ENCODE results near the gene PCGF3.

PCGF3 gene

GRCh38 chr4:659851-660250, 45.8 kb upstream of the PCGF3 start:
- no peak overlapping the region for H3K4me3 ChIP-seq (replicated peaks; ENCODE audit: low read depth, low read length)
- TF ChIP-seq CTCF (IDR thresholded peaks at IDR 0.05; ENCODE audit: low read length, missing control alignments), result no peak
- no peak for DNase-seq (ENCODE audit: low read depth)

DNA sequence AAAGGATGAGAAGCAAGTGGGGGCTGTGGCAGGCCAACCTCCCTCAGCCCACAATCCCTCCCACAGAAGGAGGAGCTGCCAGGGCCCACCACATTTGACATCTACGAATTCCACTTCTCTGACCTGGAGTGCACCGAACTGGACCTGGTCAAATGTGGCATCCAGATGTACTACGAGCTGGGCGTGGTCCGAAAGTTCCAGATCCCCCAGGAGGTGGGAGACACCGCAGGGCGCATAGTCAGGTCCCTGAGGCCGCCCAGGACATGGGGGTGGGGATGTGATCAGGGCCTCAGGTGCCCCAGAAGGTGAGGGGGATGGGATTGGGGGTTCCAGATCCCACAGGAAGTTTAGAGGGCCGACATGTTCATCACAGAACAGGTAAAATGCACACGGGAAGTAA, 45.2 kb upstream of the PCGF3 start:
- DNase-seq (ENCODE audit: low read depth), result no peak
- no peak for TF ChIP-seq CTCF (IDR thresholded peaks at IDR 0.05; ENCODE audit: low read length, missing control alignments)
- no peak overlapping the region for H3K4me3 ChIP-seq (replicated peaks; ENCODE audit: low read depth, low read length)

DNA sequence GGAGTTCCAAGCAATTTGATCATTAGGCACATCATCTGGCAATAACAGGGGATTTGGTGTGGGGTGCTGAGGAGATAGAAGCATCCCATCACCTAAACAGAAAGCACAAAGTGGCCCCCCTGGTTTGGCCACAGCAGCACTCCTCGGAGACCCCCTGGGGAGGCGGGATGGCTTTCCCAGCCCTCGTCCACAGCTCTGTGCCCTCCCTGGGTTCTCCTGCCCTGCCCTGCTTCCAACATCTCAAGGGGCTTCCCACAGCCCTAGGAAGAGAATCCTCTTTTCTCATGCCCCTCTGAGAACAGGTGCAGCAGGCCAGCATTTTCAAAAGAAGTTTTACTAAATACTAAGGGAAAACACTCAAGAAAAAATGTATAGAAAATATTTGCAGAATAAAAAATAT, 44.4 kb upstream of the PCGF3 start:
- DNase-seq (ENCODE audit: low read depth), result no peak
- no peak overlapping the region for H3K4me3 ChIP-seq (replicated peaks; ENCODE audit: low read depth, low read length)
- TF ChIP-seq CTCF (IDR thresholded peaks at IDR 0.05; ENCODE audit: low read length, missing control alignments), result no peak

DNA sequence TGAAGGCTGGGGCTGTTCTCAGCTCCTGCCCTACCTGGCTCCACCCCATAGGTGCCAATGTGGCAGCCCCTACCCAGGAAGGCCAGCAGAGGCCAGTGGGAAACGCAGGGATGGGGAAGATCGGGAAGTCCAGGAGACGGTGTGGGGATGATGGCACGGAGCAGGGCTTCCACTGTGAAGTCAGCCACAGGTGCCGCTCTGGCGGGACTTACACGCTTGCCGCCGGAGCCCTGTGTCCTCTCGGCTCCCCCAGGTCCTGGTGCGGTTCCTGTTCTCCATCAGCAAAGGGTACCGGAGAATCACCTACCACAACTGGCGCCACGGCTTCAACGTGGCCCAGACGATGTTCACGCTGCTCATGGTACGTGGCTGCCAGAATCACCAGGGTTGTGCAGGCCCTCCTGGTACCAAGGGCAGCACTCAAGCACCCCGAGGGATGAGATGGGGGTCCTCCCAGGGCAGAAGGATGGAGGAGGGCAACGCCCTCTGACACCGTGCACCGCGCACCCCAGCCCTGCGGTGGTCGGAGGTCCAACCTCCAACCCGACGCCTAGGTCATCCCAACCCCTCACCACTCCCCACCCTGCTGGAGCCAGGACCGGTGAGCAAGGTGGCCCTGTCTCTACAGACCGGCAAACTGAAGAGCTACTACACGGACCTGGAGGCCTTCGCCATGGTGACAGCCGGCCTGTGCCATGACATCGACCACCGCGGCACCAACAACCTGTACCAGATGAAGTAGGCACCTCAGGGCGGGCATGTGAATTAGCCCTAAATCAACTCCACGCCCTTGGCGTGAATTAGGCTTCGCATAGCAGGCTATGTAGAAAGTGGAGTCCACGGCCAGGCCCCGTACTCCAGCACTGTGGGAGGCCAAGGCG, 43.5 kb upstream of the PCGF3 start:
- TF ChIP-seq CTCF (IDR thresholded peaks at IDR 0.05; ENCODE audit: low read length, missing control alignments), result no peak
- no peak for DNase-seq (ENCODE audit: low read depth)

GRCh38 chr4:663046-663437, 42.6 kb upstream of the PCGF3 start:
- H3K4me3 ChIP-seq (replicated peaks; ENCODE audit: low read depth, low read length), result no peak overlapping the region
- DNase-seq (ENCODE audit: low read depth), result no peak
- TF ChIP-seq CTCF (IDR thresholded peaks at IDR 0.05; ENCODE audit: low read length, missing control alignments), result no peak

More for the DNA sequence above, 43.5 kb upstream of the PCGF3 start:
- H3K4me3 ChIP-seq (replicated peaks; ENCODE audit: low read depth, low read length), result no peak overlapping the region

DNA sequence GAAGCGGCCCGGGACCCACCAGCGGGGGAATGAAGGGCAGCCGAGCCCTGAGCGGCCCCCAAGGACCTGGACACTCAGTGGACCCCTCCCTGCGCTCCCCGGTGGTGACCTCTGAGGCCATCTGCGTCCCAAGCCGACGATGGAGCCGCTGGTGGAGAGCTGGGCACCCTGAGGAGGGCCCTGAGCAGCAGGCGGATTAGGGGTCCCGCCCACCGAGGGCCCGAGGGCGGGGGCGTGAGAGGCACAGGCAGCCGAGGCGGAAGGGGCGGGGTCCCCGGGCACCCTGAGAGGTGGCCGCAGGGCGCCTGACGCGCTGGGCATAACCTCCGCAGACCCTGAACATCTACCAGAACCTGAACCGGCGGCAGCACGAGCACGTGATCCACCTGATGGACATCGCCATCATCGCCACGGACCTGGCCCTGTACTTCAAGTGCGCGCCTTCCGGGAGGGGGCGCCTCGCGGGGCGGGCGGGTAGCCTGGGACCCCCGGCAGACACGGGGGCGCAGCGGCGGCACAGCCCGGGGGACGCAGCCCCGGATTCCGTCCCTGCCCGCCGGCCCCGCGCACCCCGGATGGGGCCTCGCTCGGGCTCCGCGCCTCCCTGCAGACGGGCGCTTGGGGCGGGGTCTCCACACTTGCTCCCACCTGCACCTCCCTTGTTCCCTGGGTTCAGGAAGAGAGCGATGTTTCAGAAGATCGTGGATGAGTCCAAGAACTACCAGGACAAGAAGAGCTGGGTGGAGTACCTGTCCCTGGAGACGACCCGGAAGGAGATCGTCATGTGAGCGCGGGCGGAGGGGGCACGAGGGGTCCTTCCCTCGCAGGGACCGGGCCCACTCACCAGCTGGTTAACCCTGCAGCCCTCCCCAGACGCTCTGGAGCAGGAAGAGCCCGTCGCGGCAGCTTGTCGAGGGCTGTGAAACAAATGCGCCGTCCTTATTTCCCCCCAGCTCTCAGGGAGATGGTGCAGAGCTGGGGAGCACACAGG, 41.9 kb upstream of the PCGF3 start:
- DNase-seq (ENCODE audit: low read depth), result no peak
- no peak for TF ChIP-seq CTCF (IDR thresholded peaks at IDR 0.05; ENCODE audit: low read length, missing control alignments)
- H3K4me3 ChIP-seq (replicated peaks; ENCODE audit: low read depth, low read length), result peak overlapping the region; percentile 37
